Muscle layer of colon (tissue), 2 donors: ENCODE measurements around the gene PAWR.
"Not testable (repeated sequence)": the region's sequence is repeated elsewhere in the genome, so short reads cannot be mapped to it uniquely, and the experiment has no call there.

Experiments used
- H3K27ac ChIP-seq: one replicate; pipeline ENCODE4 v1.7.0; 2013; ENCODE audit warnings: low read depth, mild to moderate bottlenecking, low read length, moderate library complexity
- H3K27me3 ChIP-seq, 2 donors: one replicate each; pipeline ENCODE4 v1.7.0; 2013; ENCODE audit warnings: low read length in 2 of 2, mild to moderate bottlenecking in 2 of 2; ENCODE audit not compliant: insufficient read depth in 2 of 2, control insufficient read depth in 1 of 2
- H3K36me3 ChIP-seq: one replicate; pipeline ENCODE4 v1.7.0; 2013; ENCODE audit warnings: mild to moderate bottlenecking, low read length; ENCODE audit not compliant: insufficient read depth
- H3K4me1 ChIP-seq: one replicate; pipeline ENCODE4 v1.7.0; 2013; ENCODE audit warnings: mild to moderate bottlenecking, low read length; ENCODE audit not compliant: insufficient read depth
- H3K4me3 ChIP-seq, 2 donors: one replicate each; pipeline ENCODE4 v1.7.0; 2013; ENCODE audit warnings: low read length in 2 of 2, low read depth in 1 of 2, mild to moderate bottlenecking in 1 of 2, moderate library complexity in 1 of 2
- H3K9ac ChIP-seq: one replicate; pipeline ENCODE4 v1.7.0; 2013; ENCODE audit warnings: low read length
- H3K9me3 ChIP-seq: one replicate; pipeline ENCODE4 v1.7.0; 2013; ENCODE audit warnings: mild to moderate bottlenecking, low read length
- donor health status: abdominal sarcoma.
- donor health status: Adenocarcinoma of cecum.

The PAWR gene

GRCh38 chr12:79662046-79662811 is 28.5 kb downstream of the PAWR start:
- H3K9ac ChIP-seq, result no peak overlapping the region
- H3K27ac ChIP-seq, result no peak overlapping the region
- no peaks in the 10 kb centered on the region for H3K4me1 ChIP-seq
- no peaks in the 10 kb centered on the region for H3K9me3 ChIP-seq
- no peak overlapping the region for H3K4me3 ChIP-seq
- H3K36me3 ChIP-seq, result no peaks in the 10 kb centered on the region
- no peaks in the 10 kb centered on the region for H3K27me3 ChIP-seq

GRCh38 chr12:79661629-79662028 is 29.1 kb downstream of the PAWR start:
- Histone ChIP-seq H3K9me3 (no peaks in the 10 kb centered on the region), H3K4me3 (no peak overlapping the region), H3K9ac (no peak overlapping the region), H3K4me1 (no peaks in the 10 kb centered on the region), H3K27ac (no peak overlapping the region), H3K27me3 (no peaks in the 10 kb centered on the region), H3K36me3 (no peaks in the 10 kb centered on the region)

GRCh38 chr12:79659961-79660431 is 30.8 kb downstream of the PAWR start:
- H3K9me3 ChIP-seq, result no peaks in the 10 kb centered on the region
- H3K4me3 ChIP-seq, result no peak overlapping the region
- H3K9ac ChIP-seq, result no peak overlapping the region
- no peaks in the 10 kb centered on the region for H3K36me3 ChIP-seq
- H3K4me1 ChIP-seq, result no peaks in the 10 kb centered on the region
- no peak overlapping the region for H3K27ac ChIP-seq
- H3K27me3 ChIP-seq, result no peaks in the 10 kb centered on the region

GRCh38 chr12:79658221-79658620 is 32.5 kb downstream of the PAWR start:
- Histone ChIP-seq H3K27me3 (no peaks in the 10 kb centered on the region), H3K9ac (no peak overlapping the region), H3K4me1 (no peaks in the 10 kb centered on the region), H3K36me3 (no peaks in the 10 kb centered on the region), H3K27ac (no peak overlapping the region), H3K4me3 (no peak overlapping the region), H3K9me3 (no peaks in the 10 kb centered on the region)

- H3K27me3 ChIP-seq, result no peaks in the 10 kb centered on the region
- H3K4me3 ChIP-seq, result no peak overlapping the region
- H3K36me3 ChIP-seq, result no peaks in the 10 kb centered on the region
- H3K4me1 ChIP-seq, result no peaks in the 10 kb centered on the region
- no peaks in the 10 kb centered on the region for H3K9me3 ChIP-seq
- no peak overlapping the region for H3K27ac ChIP-seq
- H3K9ac ChIP-seq, result no peak overlapping the region
Observed at GRCh38 chr12:79657136-79657535, 33.6 kb downstream of the PAWR start.

- H3K27me3 ChIP-seq, result no peaks in the 10 kb centered on the region
- H3K4me3 ChIP-seq, result no peak overlapping the region
- no peaks in the 10 kb centered on the region for H3K9me3 ChIP-seq
- H3K27ac ChIP-seq, result no peak overlapping the region
- H3K4me1 ChIP-seq, result no peaks in the 10 kb centered on the region
- no peaks in the 10 kb centered on the region for H3K36me3 ChIP-seq
- no peak overlapping the region for H3K9ac ChIP-seq
Observed at GRCh38 chr12:79655036-79655435, 35.7 kb downstream of the PAWR start.

- H3K4me3 ChIP-seq, result no peak overlapping the region
- no peaks in the 10 kb centered on the region for H3K4me1 ChIP-seq
- no peaks in the 10 kb centered on the region for H3K27me3 ChIP-seq
- no peaks in the 10 kb centered on the region for H3K36me3 ChIP-seq
- H3K27ac ChIP-seq, result no peak overlapping the region
- H3K9ac ChIP-seq, result no peak overlapping the region
- no peaks in the 10 kb centered on the region for H3K9me3 ChIP-seq
Observed at GRCh38 chr12:79652521-79652920, 38.2 kb downstream of the PAWR start.

GRCh38 chr12:79650440-79650839 is 40.3 kb downstream of the PAWR start:
- Histone ChIP-seq H3K4me1 (no peaks in the 10 kb centered on the region), H3K9ac (no peak overlapping the region), H3K36me3 (no peaks in the 10 kb centered on the region), H3K27me3 (no peaks in the 10 kb centered on the region), H3K4me3 (no peak overlapping the region), H3K9me3 (no peaks in the 10 kb centered on the region), H3K27ac (no peak overlapping the region)

- no peak overlapping the region for H3K4me3 ChIP-seq
- H3K27ac ChIP-seq, result no peak overlapping the region
Observed at GRCh38 chr12:79648881-79649280, 41.9 kb downstream of the PAWR start.

GRCh38 chr12:79646843-79647242 is 43.9 kb downstream of the PAWR start:
- H3K27ac ChIP-seq, H3K36me3 ChIP-seq, H3K9ac ChIP-seq, H3K9me3 ChIP-seq, H3K27me3 ChIP-seq, H3K4me3 ChIP-seq, H3K4me1 ChIP-seq: not testable (repeated sequence)

More at GRCh38 chr12:79648881-79649280, 41.9 kb downstream of the PAWR start:
- Histone ChIP-seq H3K4me1 (no peaks in the 10 kb centered on the region), H3K27me3 (no peaks in the 10 kb centered on the region), H3K36me3 (no peaks in the 10 kb centered on the region), H3K9me3 (no peaks in the 10 kb centered on the region), H3K9ac (no peak overlapping the region)

- H3K27me3 ChIP-seq, result no peaks in the 10 kb centered on the region
- no peaks in the 10 kb centered on the region for H3K9me3 ChIP-seq
- H3K36me3 ChIP-seq, result no peaks in the 10 kb centered on the region
- H3K9ac ChIP-seq, result no peak overlapping the region
- H3K27ac ChIP-seq, result no peak overlapping the region
- no peak overlapping the region for H3K4me3 ChIP-seq
- no peaks in the 10 kb centered on the region for H3K4me1 ChIP-seq
Observed at GRCh38 chr12:79645235-79645630, 45.5 kb downstream of the PAWR start.
